Left lung (tissue), 10 donors: Measurements from ENCODE around the gene RAB11FIP4. TPM values are rescaled to one million over a fixed set of nuclear protein-coding genes. Genes with fewer than 3 reads are reported as not detected.

Experiments used
- ATAC-seq: fragments of 200-7000 bp; cut with Tn5 transposase; one replicate; pipeline ENCODE4 v1.9.1; 2020; ENCODE audit warnings: moderate library complexity
- DNase-seq, 4 donors: peaks; one replicate each; pipeline ENCODE4 v3.0.0-alpha.2; 2013 to 2020
- H3K27ac ChIP-seq, 2 donors: fragments of 200-600 bp; sonication (generic) in 1 of 2; one replicate each; pipeline versions ENCODE4 v1.5.0 to v1.8.0; 2020 to 2021
- H3K27me3 ChIP-seq, 2 donors: fragments of 200-600 bp; sonication (generic) in 1 of 2; one replicate each; pipeline versions ENCODE4 v1.5.0 to v1.8.0; 2020 to 2021
- H3K36me3 ChIP-seq, 2 donors: fragments of 200-600 bp; sonication (generic) in 1 of 2; one replicate each; pipeline versions ENCODE4 v1.5.0 to v1.8.0; 2020 to 2021
- H3K4me1 ChIP-seq, 2 donors: fragments of 200-600 bp; one replicate each; pipeline ENCODE4 v1.8.0; 2021
- H3K4me3 ChIP-seq, 2 donors: fragments of 200-600 bp; sonication (generic) in 1 of 2; one replicate each; pipeline versions ENCODE4 v1.5.0 to v1.8.0; 2020 to 2021; ENCODE audit warnings: mild to moderate bottlenecking in 1 of 2
- H3K9me3 ChIP-seq, 2 donors: fragments of 200-600 bp; sonication (generic) in 1 of 2; one replicate each; pipeline versions ENCODE4 v1.5.0 to v1.8.0; 2020 to 2021
- CTCF ChIP-seq, 2 donors: fragments of 200-600 bp; sonication (generic) in 1 of 2; IDR thresholded peaks; one replicate each; pipeline versions ENCODE4 v1.5.0 to v1.8.0; 2021; ENCODE audit warnings: antibody characterized with exemption in 2 of 2
- intact Hi-C, 2 donors: fragments of 100-400 bp; cut with DNase I; formaldehyde crosslinking; loops; one replicate each; pipeline versions ENCODE4 v1.11.2 to v1.14.2; 2022
- polyA plus RNA-seq, 6 donors: library from polyadenylated mRNA; unstranded; fragments of 120-200 nt; gene quantifications; one replicate each; pipeline ENCODE4 v1.2.1, GENCODE V29; 2013; ENCODE audit not compliant: insufficient read length in 6 of 6
- total RNA-seq, 2 donors: library from RNA; stranded (reverse); fragmentation: NEBNext Ultra II Directional; extraction: Animal tissue kit (Norgen Biotek cat#: 25700); gene quantifications; one replicate each; pipeline ENCODE4 v1.2.1, GENCODE V29; 2021
- donor health status: DM: no; HTN: yes; CAD: no.
- donor health status: DM: no; HTN: no; CAD: no.

RAB11FIP4 gene
- total and polyA plus RNA-seq, 8 donors: 7.2 to 19.9 (median 8.2) TPM

GRCh38 chr17:31390748-31391495 is 553 bp upstream of the RAB11FIP4 start:
- DNase-seq: no peak
- intact Hi-C loops: no loop called here
- ATAC-seq: peak; percentile 13
- H3K9me3 ChIP-seq: no peaks in the 10 kb centered on the region
- TF ChIP-seq CTCF (IDR thresholded peaks at IDR 0.05): no peak
- peaks cover 0 to 13% of the 10 kb centered on the region in 2 donors for H3K4me1 ChIP-seq
- no peak overlapping the region for H3K27ac ChIP-seq
- peaks cover 37 to 77% of the 10 kb centered on the region in 2 donors for H3K27me3 ChIP-seq
- H3K4me3 ChIP-seq: peak overlapping the region; percentile 21 to 39
- H3K36me3 ChIP-seq: no peaks in the 10 kb centered on the region

GRCh38 chr17:31392002-31392855 is 754 bp downstream of the RAB11FIP4 start:
- ATAC-seq: no peak
- H3K4me1 ChIP-seq: peaks cover 0 to 13% of the 10 kb centered on the region in 2 donors
- H3K27me3 ChIP-seq: peaks cover 37 to 84% of the 10 kb centered on the region in 2 donors
- intact Hi-C loops: no loop called here
- peak overlapping the region in 1 of 2 donors; percentile 28 for H3K4me3 ChIP-seq
- DNase-seq: no peak
- no peak overlapping the region for H3K27ac ChIP-seq
- no peaks in the 10 kb centered on the region for H3K9me3 ChIP-seq
- no peak for TF ChIP-seq CTCF (IDR thresholded peaks at IDR 0.05)
- no peaks in the 10 kb centered on the region for H3K36me3 ChIP-seq

GRCh38 chr17:31392856-31393748 is 1.6 kb downstream of the RAB11FIP4 start:
- DNase-seq (no peak), ATAC-seq (no peak)
- Histone ChIP-seq H3K4me3 (no peak overlapping the region), H3K27me3 (peaks cover 37 to 84% of the 10 kb centered on the region in 2 donors), H3K9me3 (no peaks in the 10 kb centered on the region), H3K4me1 (peaks cover 0 to 13% of the 10 kb centered on the region in 2 donors), H3K36me3 (no peaks in the 10 kb centered on the region), H3K27ac (no peak overlapping the region)
- TF ChIP-seq CTCF (IDR thresholded peaks at IDR 0.05): no peak
- intact Hi-C loops: no loop called here

- Histone ChIP-seq H3K9me3 (no peaks in the 10 kb centered on the region), H3K4me1 (peaks cover 0 to 13% of the 10 kb centered on the region in 2 donors), H3K4me3 (no peak overlapping the region), H3K27ac (no peak overlapping the region), H3K27me3 (peaks cover 37 to 81% of the 10 kb centered on the region in 2 donors), H3K36me3 (no peaks in the 10 kb centered on the region)
- no peak for ATAC-seq
- no peak for DNase-seq
- intact Hi-C loops: no loop called here
- TF ChIP-seq CTCF (IDR thresholded peaks at IDR 0.05): no peak
These were observed 2.3 kb downstream of the RAB11FIP4 start for GRCh38 chr17:31393749-31394146.
